Activated CD4-positive, alpha-beta memory T cell treated with anti-CD3 and anti-CD28 coated beads, Interleukin-2, amount 10 ng/mL, durations not matched to agents 7 days and 5 days (primary cell): ENCODE measurements around the gene LAMB1. TPM values are rescaled to one million over a fixed set of nuclear protein-coding genes. Genes with fewer than 3 reads are reported as not detected.

Experiments used
- CTCF ChIA-PET: fragments of 350-600 bp; sonication (Branson Sonifier 250); formaldehyde crosslinking; loops from one replicate; lab custom pipeline; 2021; ENCODE audit warnings: antibody characterized with exemption, inconsistent platforms; lab: Charles Lee
- POLR2A ChIA-PET: fragments of 350-600 bp; sonication (Branson Sonifier 250); formaldehyde crosslinking; loops from one replicate; lab custom pipeline; 2021; ENCODE audit warnings: antibody characterized with exemption; lab: Charles Lee
- DNase-seq: peaks from one replicate; pipeline ENCODE4 v3.0.0-alpha.2; 2020
- H3K27ac Mint-ChIP-seq: one replicate; pipeline ENCODE4 v1.8.0; 2021; ENCODE audit warnings: mild to moderate bottlenecking, mixed read lengths
- H3K27me3 Mint-ChIP-seq: one replicate; pipeline ENCODE4 v1.8.0; 2021; ENCODE audit warnings: mixed read lengths
- H3K36me3 Mint-ChIP-seq: one replicate; pipeline ENCODE4 v1.8.0; 2021; ENCODE audit warnings: low read depth, mixed read lengths
- H3K4me1 Mint-ChIP-seq: one replicate; pipeline ENCODE4 v1.8.0; 2021; ENCODE audit warnings: mixed read lengths
- H3K4me3 Mint-ChIP-seq: one replicate; pipeline ENCODE4 v1.8.0; 2021; ENCODE audit warnings: mild to moderate bottlenecking, mixed read lengths
- H3K9me3 Mint-ChIP-seq: one replicate; pipeline ENCODE4 v1.8.0; 2021; ENCODE audit warnings: mixed read lengths
- total RNA-seq, 2 experiments: library from RNA; stranded (reverse); gene quantifications; one replicate each; pipeline ENCODE4 v1.2.3, GENCODE V29; 2021

LAMB1 gene
- total RNA-seq, 2 experiments from 2014 or later, result not detected

DNA sequence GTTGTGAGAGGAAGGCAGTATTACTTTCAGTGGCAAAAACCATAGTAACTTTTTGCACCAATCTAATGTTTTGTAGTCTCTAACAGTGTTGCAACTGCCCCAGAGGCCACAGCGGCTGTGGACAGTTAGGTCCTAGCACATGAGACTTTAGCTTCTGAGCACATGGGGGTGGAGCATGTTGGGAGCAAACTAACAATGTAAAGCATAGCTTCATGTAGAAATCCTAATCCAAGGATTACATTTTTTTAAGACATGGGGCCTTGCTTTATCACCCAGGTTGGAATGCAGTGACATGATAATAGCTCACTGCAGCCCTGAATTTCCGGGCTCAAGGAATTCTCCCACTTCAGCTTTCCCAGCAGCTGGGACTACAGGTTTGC is 49.0 kb downstream of the LAMB1 start:
- CTCF ChIA-PET, result no interaction called here
- Mint-ChIP-seq H3K27me3 (peaks cover 11% of the 10 kb centered on the region), H3K27ac (no peak overlapping the region), H3K4me1 (no peaks in the 10 kb centered on the region), H3K4me3 (no peak overlapping the region), H3K9me3 (no peaks in the 10 kb centered on the region), H3K36me3 (no peaks in the 10 kb centered on the region)
- no peak for DNase-seq
- POLR2A ChIA-PET, result no interaction called here

- no peak for DNase-seq
Observed at GRCh38 chr7:107953265-107953923, 49.6 kb downstream of the LAMB1 start.

DNA sequence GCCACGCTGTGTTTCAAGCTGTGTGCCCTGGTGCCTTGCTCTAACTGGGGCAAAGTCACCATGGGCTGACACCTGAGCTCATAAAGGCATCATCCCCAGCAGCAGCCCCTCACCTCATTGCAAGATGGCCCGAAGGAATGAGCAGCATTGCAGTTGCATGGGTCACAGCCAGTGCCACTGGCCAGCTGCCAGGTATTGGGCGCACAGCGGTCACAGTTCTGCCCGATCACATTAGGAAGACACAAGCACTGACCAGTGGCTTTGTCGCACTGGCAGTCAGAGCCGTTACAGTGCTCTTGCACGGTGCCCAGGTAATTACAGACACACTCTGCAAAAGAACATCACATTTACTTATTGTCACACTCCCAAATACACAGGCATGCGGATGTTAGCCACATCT is 51.1 kb downstream of the LAMB1 start:
- ChIA-PET CTCF (no interaction called here), POLR2A (no interaction called here)
- no peaks in the 10 kb centered on the region for H3K36me3 Mint-ChIP-seq
- no peak overlapping the region for H3K4me3 Mint-ChIP-seq
- DNase-seq, result no peak
- no peaks in the 10 kb centered on the region for H3K9me3 Mint-ChIP-seq
- H3K27me3 Mint-ChIP-seq, result peaks cover 3% of the 10 kb centered on the region
- H3K27ac Mint-ChIP-seq, result no peak overlapping the region
- H3K4me1 Mint-ChIP-seq, result no peaks in the 10 kb centered on the region

More at GRCh38 chr7:107953265-107953923, 49.6 kb downstream of the LAMB1 start:
- no peaks in the 10 kb centered on the region for H3K36me3 Mint-ChIP-seq
- peaks cover 10% of the 10 kb centered on the region for H3K27me3 Mint-ChIP-seq
- POLR2A ChIA-PET, result no interaction called here
- H3K4me1 Mint-ChIP-seq, result no peaks in the 10 kb centered on the region
- CTCF ChIA-PET, result no interaction called here
- H3K4me3 Mint-ChIP-seq, result no peak overlapping the region
- no peak overlapping the region for H3K27ac Mint-ChIP-seq
- H3K9me3 Mint-ChIP-seq, result no peaks in the 10 kb centered on the region

DNA sequence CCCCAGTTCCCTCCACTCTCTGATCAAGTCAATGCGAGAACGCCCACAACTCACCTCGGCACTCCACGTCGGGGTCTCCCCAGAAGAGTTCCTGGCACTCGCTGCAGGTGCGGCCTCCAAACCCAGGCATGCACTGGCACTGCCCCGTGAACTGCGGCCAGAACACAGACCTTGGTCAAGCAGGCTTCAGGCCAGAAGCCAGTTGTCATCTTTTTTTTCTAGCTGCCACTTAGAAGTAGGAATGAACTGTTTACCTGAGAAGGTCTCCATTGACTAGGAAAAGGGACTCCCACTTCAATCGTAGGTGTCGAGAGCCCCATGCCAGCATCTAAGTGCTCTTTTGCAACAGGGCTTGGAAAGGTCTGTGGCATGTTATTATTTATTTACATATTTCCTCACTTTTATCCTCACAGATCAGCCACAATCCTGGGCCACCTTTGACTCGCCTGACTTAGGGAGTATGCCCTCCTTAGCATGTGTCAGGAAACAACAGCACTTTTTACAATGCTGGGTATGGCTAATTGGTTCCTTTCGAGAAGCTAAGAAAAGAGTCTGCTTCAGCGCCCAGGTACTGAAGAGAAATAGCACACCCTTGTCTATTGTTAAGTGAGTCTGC is 51.7 kb downstream of the LAMB1 start:
- Mint-ChIP-seq H3K4me1 (no peaks in the 10 kb centered on the region), H3K36me3 (no peaks in the 10 kb centered on the region)
- CTCF ChIA-PET, result no interaction called here

DNA sequence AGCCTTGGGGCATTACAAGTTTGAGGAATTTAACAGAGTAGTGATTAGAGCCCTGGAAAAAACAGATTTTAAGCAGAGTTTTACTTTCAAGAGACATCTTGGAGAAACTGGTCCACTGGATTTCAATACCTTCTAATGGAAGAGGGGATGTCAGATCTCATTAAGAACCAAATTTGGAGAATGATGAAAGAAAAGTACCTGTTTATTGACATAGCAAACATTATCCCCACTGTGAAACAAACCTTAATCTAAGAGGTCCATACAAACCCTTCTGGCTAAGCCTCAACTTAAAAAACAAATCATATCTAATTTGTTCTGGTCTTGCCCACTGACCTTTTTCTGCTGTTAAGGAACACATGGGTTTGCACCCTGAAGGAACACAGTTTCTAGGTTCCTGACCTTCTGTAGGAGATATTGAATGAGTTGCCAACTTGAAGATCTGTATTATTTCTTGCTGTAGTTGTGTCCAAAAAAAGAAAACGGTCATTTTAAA is 53.5 kb downstream of the LAMB1 start:
- POLR2A ChIA-PET, result no interaction called here
- peaks cover 3% of the 10 kb centered on the region for H3K27me3 Mint-ChIP-seq
- no peak overlapping the region for H3K4me3 Mint-ChIP-seq
- no peaks in the 10 kb centered on the region for H3K4me1 Mint-ChIP-seq
- H3K27ac Mint-ChIP-seq, result no peak overlapping the region
- no peak for DNase-seq
- CTCF ChIA-PET, result interaction anchor here (0.7 kb wide), 1 partner anchor 196 kb away, joined by 5 read pairs; no protein-coding TSS in a partner anchor
- no peaks in the 10 kb centered on the region for H3K9me3 Mint-ChIP-seq
- no peaks in the 10 kb centered on the region for H3K36me3 Mint-ChIP-seq

More for the DNA sequence above, 51.7 kb downstream of the LAMB1 start:
- H3K4me3 Mint-ChIP-seq, result no peak overlapping the region
- no peak for DNase-seq
- POLR2A ChIA-PET, result no interaction called here
- peaks cover 3% of the 10 kb centered on the region for H3K27me3 Mint-ChIP-seq
- no peaks in the 10 kb centered on the region for H3K9me3 Mint-ChIP-seq
- H3K27ac Mint-ChIP-seq, result no peak overlapping the region

- ChIA-PET CTCF (interaction anchor here (0.7 kb wide), 1 partner anchor 197 kb away, joined by 5 read pairs; no protein-coding TSS in a partner anchor), POLR2A (no interaction called here)
- Mint-ChIP-seq H3K4me3 (no peak overlapping the region), H3K27ac (no peak overlapping the region), H3K36me3 (no peaks in the 10 kb centered on the region), H3K27me3 (peaks cover 3% of the 10 kb centered on the region), H3K9me3 (no peaks in the 10 kb centered on the region), H3K4me1 (no peaks in the 10 kb centered on the region)
- no peak for DNase-seq
Observed at GRCh38 chr7:107948645-107949442, 54.1 kb downstream of the LAMB1 start.

- H3K4me1 Mint-ChIP-seq, result no peaks in the 10 kb centered on the region
- no peaks in the 10 kb centered on the region for H3K9me3 Mint-ChIP-seq
- H3K27ac Mint-ChIP-seq, result no peak overlapping the region
- H3K36me3 Mint-ChIP-seq, result no peaks in the 10 kb centered on the region
- DNase-seq, result no peak
- no peak overlapping the region for H3K4me3 Mint-ChIP-seq
- ChIA-PET POLR2A (no interaction called here), CTCF (no interaction called here)
- no peaks in the 10 kb centered on the region for H3K27me3 Mint-ChIP-seq
Observed at GRCh38 chr7:107946881-107947280, 56.1 kb downstream of the LAMB1 start.

DNA sequence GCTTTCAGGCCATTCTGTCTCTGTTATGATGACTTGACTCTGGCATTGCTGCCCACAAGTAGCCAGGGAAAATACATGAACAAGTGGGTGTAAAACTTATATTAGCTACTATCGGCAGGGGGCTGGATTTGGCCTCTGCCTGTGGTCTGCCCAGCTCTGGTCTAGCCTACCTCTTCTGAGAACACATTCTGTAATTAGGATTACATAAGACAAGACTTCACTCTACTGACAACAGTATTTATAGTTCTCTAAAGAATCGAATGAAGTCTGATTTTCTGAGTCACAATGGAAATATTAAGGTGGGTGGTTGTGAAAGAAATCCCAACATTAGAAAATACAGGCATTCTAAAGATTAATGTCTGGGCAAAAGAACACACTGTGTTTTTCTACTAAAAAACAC is 56.5 kb downstream of the LAMB1 start:
- Mint-ChIP-seq H3K36me3 (no peaks in the 10 kb centered on the region), H3K9me3 (no peaks in the 10 kb centered on the region), H3K4me3 (no peak overlapping the region), H3K4me1 (no peaks in the 10 kb centered on the region), H3K27ac (no peak overlapping the region), H3K27me3 (no peaks in the 10 kb centered on the region)
- POLR2A ChIA-PET, result no interaction called here
- CTCF ChIA-PET, result no interaction called here
- DNase-seq, result no peak

- Mint-ChIP-seq H3K36me3 (peaks cover 4% of the 10 kb centered on the region), H3K4me3 (no peak overlapping the region), H3K27ac (no peak overlapping the region), H3K9me3 (no peaks in the 10 kb centered on the region), H3K4me1 (no peaks in the 10 kb centered on the region), H3K27me3 (no peaks in the 10 kb centered on the region)
- POLR2A ChIA-PET, result no interaction called here
- DNase-seq, result no peak
- CTCF ChIA-PET, result no interaction called here
Observed at GRCh38 chr7:107945332-107945731, 57.6 kb downstream of the LAMB1 start.

GRCh38 chr7:107944411-107945169 is 58.4 kb downstream of the LAMB1 start:
- Mint-ChIP-seq H3K27me3 (no peaks in the 10 kb centered on the region), H3K4me3 (no peak overlapping the region), H3K9me3 (no peaks in the 10 kb centered on the region), H3K36me3 (peaks cover 4% of the 10 kb centered on the region), H3K27ac (no peak overlapping the region), H3K4me1 (no peaks in the 10 kb centered on the region)
- ChIA-PET POLR2A (no interaction called here), CTCF (no interaction called here)
- no peak for DNase-seq

DNA sequence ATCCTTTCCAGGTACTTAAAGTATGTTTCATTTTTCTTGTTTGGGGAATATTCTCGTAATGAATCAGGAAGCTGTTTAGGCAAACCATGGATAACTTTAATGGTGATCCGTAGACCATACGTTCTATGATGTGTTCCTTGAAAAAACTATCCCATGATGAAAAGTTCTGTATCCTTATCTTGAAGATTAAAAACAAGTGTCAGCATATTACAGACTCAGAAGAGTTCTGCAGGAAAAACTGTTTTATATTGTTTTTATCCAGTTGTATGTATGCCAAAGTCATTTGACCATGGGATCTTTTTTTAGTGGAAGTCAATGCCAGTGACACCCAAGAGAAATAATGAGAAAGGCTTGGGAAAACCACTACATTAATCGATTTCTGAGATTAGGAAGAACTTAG is 59.9 kb downstream of the LAMB1 start:
- Mint-ChIP-seq H3K27ac (no peak overlapping the region), H3K4me3 (no peak overlapping the region), H3K9me3 (no peaks in the 10 kb centered on the region), H3K36me3 (peaks cover 4% of the 10 kb centered on the region), H3K27me3 (no peaks in the 10 kb centered on the region), H3K4me1 (no peaks in the 10 kb centered on the region)
- CTCF ChIA-PET, result no interaction called here
- POLR2A ChIA-PET, result no interaction called here
- DNase-seq, result no peak

DNA sequence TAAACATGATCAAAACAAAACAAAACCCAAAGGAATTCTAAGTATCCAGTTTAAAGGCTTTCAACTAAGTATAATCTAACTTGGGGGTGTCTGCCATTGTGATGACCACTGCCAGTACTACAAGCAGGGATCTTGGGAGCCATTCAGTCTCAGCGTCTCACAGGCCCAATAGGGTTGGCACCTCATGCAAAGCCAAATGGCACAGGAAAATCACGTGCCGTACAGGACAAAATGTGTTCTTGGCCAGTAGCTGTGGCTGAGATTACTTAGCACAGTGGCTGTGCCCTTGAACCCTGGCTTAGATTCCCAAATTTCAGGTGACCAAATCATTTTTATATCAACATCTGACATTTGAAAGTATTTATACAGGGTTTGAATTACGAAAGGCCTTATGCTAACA is 62.0 kb downstream of the LAMB1 start:
- Mint-ChIP-seq H3K9me3 (no peaks in the 10 kb centered on the region), H3K4me1 (no peaks in the 10 kb centered on the region), H3K4me3 (no peak overlapping the region), H3K36me3 (peaks cover 4% of the 10 kb centered on the region), H3K27me3 (no peaks in the 10 kb centered on the region), H3K27ac (no peak overlapping the region)
- CTCF ChIA-PET, result no interaction called here
- POLR2A ChIA-PET, result no interaction called here
- no peak for DNase-seq
